ENCODE data around the gene IRAK1.

- no peak for TF ChIP-seq POLR2AphosphoS5 (IDR thresholded peaks at IDR 0.05; ENCODE audit: low read depth, low read length)
- TF ChIP-seq POLR2A (IDR thresholded peaks at IDR 0.05; ENCODE audit: low read depth, low read length), result no peak
These were observed 23.5 kb upstream of the IRAK1 start for GRCh38 chrX:154043003-154043763.
